CD4-positive, CD25-positive, alpha-beta regulatory T cell (primary cell): Measurements from ENCODE around the gene RAB44. TPM values are rescaled to one million over a fixed set of nuclear protein-coding genes. Genes with fewer than 3 reads are reported as not detected.

Source experiments
- ATAC-seq, 2 donors: fragments of 150-1000 bp; cut with Tn5 transposase; one replicate each; pipeline ENCODE4 v1.10.0; 2021; ENCODE audit warnings: low read depth in 2 of 2, moderate number of reproducible peaks in 2 of 2, moderate library complexity in 1 of 2
- DNase-seq, 3 donors: peaks; one replicate each; pipeline versions ENCODE4 v3.0.0 to v3.0.0-alpha.2; 2012 to 2022; ENCODE audit warnings: mixed read lengths in 1 of 3
- H3K27ac ChIP-seq: one replicate; pipeline ENCODE4 v1.7.0; 2013; ENCODE audit warnings: mild to moderate bottlenecking, low read length; ENCODE audit not compliant: insufficient read depth, poor library complexity, severe bottlenecking
- H3K27me3 ChIP-seq: one replicate; pipeline ENCODE4 v1.7.0; 2013; ENCODE audit warnings: low read length; ENCODE audit not compliant: control insufficient read depth, insufficient read depth
- H3K36me3 ChIP-seq: one replicate; pipeline ENCODE4 v1.7.0; 2013; ENCODE audit warnings: mild to moderate bottlenecking, low read length, moderate library complexity; ENCODE audit not compliant: control insufficient read depth, insufficient read depth
- H3K4me1 ChIP-seq: 2 replicates; pipeline ENCODE4 v1.7.0; 2013; ENCODE audit warnings: mild to moderate bottlenecking, low read length; ENCODE audit not compliant: insufficient read depth, control insufficient read depth, poor library complexity, severe bottlenecking
- H3K4me3 ChIP-seq: one replicate; pipeline ENCODE4 v1.7.0; 2013; ENCODE audit warnings: low read depth, mild to moderate bottlenecking, low read length, moderate library complexity
- H3K9me3 ChIP-seq, 2 experiments: 1 replicate in 1 of 2; 2 replicates in 1 of 2; pipeline ENCODE4 v1.7.0; 2013; ENCODE audit warnings: low read length in 2 of 2, mild to moderate bottlenecking in 1 of 2, moderate library complexity in 1 of 2; ENCODE audit not compliant: control insufficient read depth in 2 of 2
- H3K27ac Mint-ChIP-seq, 3 donors: one replicate each; pipeline ENCODE4 v1.8.0; 2020 to 2022; ENCODE audit warnings: mild to moderate bottlenecking in 3 of 3, mixed read lengths in 3 of 3, moderate library complexity in 2 of 3
- H3K27me3 Mint-ChIP-seq: one replicate; pipeline ENCODE4 v1.8.0; 2022; ENCODE audit warnings: mild to moderate bottlenecking, mixed read lengths
- H3K36me3 Mint-ChIP-seq: one replicate; pipeline ENCODE4 v1.8.0; 2020; ENCODE audit warnings: mixed read lengths
- H3K4me1 Mint-ChIP-seq, 4 donors: one replicate each; pipeline ENCODE4 v1.8.0; 2020 to 2022; ENCODE audit warnings: mixed read lengths in 4 of 4, mild to moderate bottlenecking in 1 of 4
- H3K4me3 Mint-ChIP-seq, 4 donors: one replicate each; pipeline ENCODE4 v1.8.0; 2020 to 2022; ENCODE audit warnings: mild to moderate bottlenecking in 4 of 4, mixed read lengths in 4 of 4, moderate library complexity in 3 of 4
- H3K9me3 Mint-ChIP-seq, 7 donors: one replicate each; pipeline ENCODE4 v1.8.0; 2020 to 2022; ENCODE audit warnings: mixed read lengths in 7 of 7, mild to moderate bottlenecking in 3 of 7, moderate library complexity in 2 of 7
- polyA plus RNA-seq, 4 donors: library from polyadenylated mRNA; unstranded; fragments of 300-500 nt; fragmentation: Illumina TruSeq; gene quantifications; one replicate each; pipeline ENCODE4 v1.2.3, GENCODE V29; 2021
- total RNA-seq: library from RNA; stranded (reverse); gene quantifications from one replicate; pipeline ENCODE4 v1.2.3, GENCODE V29; 2022

RAB44 gene
- total and polyA plus RNA-seq, 5 donors from 2014 or later: 0.27 TPM; not detected in 4

DNA sequence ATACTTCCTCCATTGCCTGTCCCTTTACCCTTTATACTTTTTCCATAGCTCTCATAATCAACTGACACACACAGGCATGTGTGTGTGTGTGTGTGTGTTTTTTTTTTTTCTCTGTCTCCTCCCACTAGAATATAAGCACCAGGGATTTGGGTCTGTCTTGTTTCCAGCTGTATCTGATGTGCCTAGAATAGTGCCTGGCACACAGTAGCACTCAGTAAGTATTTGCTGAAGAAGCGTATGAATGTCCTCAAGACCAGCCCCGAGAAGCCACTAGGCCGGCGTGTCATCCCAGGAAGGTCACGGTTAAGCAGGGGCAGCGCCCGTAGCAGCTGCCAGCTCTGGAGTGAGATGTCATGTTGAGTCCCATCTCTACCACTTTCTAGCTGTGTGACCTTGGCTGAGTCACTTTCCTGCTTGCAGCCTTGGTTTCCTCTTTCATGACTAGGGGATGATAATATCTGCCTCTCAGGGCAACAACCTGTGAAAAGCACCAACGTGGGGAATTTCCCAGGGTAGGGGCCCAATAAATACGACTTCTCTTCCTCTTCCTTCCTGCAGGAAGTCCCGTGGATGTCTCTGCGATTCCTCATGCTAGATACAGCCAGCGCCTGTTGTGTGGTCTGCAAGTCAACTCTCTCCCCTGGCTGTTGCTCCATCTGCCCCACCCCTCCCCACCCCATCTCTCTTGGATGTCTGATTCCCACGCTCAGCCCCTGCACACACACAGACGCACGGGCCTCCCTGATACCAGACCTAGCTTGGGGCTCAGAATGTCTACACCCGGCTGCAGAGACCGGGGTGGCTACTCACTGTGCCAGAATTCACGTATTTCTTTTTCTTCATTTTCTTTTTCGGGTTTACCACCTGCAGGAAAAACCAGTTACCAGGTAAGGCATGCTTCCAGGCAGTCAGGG lies 58.1 kb downstream of the RAB44 start:
- Mint-ChIP-seq H3K4me3 (peak overlapping the region; percentile 44 to 80 (median 74)), H3K27ac (peak overlapping the region; percentile 94 to 98 (median 97)), H3K27me3 (no peaks in the 10 kb centered on the region), H3K9me3 (no peaks in the 10 kb centered on the region), H3K4me1 (peaks cover 17 to 62% (median 43%) of the 10 kb centered on the region in 4 donors), H3K36me3 (no peaks in the 10 kb centered on the region)
- peak; percentile 86 to 87 for ATAC-seq
- H3K9me3 ChIP-seq: no peaks in the 10 kb centered on the region
- H3K4me3 ChIP-seq: peak overlapping the region; percentile 57
- peaks cover 58% of the 10 kb centered on the region for H3K4me1 ChIP-seq
- peak; percentile 61 to 84 (median 66) for DNase-seq
- no peaks in the 10 kb centered on the region for H3K36me3 ChIP-seq
- H3K27ac ChIP-seq: peak overlapping the region; percentile 81
- no peaks in the 10 kb centered on the region for H3K27me3 ChIP-seq

DNA sequence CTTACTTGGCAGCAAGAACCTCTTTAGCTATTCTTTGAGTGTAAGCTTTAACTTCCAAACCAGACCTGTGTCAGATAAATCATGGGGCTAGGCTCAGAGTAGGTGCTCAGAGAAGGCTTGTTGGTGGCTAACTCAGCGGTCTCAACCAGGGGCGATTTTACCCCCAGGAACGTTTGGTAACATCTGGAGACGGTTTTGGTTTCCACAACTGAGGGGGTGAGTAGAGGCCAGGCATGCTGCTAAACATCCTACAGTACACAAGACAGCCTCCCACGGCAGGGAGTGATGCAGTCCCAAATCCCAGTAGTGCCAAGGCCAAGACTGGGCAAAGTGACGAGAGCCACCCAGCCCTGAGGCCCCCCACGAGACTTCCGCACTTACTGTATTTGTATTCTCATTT lies 59.2 kb downstream of the RAB44 start:
- peaks cover 58% of the 10 kb centered on the region for H3K4me1 ChIP-seq
- H3K27ac Mint-ChIP-seq: peak overlapping the region; percentile 87 to 98 (median 94)
- H3K27ac ChIP-seq: peak overlapping the region; percentile 81
- no peak for DNase-seq
- H3K27me3 Mint-ChIP-seq: no peaks in the 10 kb centered on the region
- no peaks in the 10 kb centered on the region for H3K9me3 ChIP-seq
- peak overlapping the region in 3 of 4 donors; percentile 39 to 78 (median 70) for H3K4me3 Mint-ChIP-seq
- peaks cover 17 to 60% (median 42%) of the 10 kb centered on the region in 4 donors for H3K4me1 Mint-ChIP-seq
- H3K27me3 ChIP-seq: no peaks in the 10 kb centered on the region
- no peaks in the 10 kb centered on the region for H3K36me3 ChIP-seq
- ATAC-seq: no peak
- peak overlapping the region; percentile 26 for H3K4me3 ChIP-seq
- no peaks in the 10 kb centered on the region for H3K36me3 Mint-ChIP-seq
- H3K9me3 Mint-ChIP-seq: no peaks in the 10 kb centered on the region

DNA sequence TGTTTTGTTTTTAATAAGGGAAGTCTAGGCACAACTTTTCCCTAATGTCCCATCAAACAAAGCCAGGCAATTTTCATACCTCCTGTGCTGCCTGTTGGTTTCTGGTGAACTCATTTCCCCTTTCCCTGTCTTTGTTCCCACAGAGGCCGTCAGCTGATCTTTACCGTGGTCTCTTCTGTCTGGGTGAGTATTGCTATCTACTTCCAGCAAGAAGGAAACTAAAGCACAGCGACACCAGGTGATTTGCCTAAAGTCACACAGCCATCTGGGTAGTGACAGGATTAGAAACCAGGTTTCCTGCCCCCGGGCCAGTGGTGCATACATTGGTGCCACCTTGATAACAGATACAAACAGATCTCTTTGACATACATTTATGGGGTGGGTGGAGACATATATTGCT lies 59.6 kb downstream of the RAB44 start:
- peak overlapping the region; percentile 87 to 98 (median 94) for H3K27ac Mint-ChIP-seq
- peaks cover 17 to 59% (median 42%) of the 10 kb centered on the region in 4 donors for H3K4me1 Mint-ChIP-seq
- peak in 1 of 3 donors; percentile 63 for DNase-seq

DNA sequence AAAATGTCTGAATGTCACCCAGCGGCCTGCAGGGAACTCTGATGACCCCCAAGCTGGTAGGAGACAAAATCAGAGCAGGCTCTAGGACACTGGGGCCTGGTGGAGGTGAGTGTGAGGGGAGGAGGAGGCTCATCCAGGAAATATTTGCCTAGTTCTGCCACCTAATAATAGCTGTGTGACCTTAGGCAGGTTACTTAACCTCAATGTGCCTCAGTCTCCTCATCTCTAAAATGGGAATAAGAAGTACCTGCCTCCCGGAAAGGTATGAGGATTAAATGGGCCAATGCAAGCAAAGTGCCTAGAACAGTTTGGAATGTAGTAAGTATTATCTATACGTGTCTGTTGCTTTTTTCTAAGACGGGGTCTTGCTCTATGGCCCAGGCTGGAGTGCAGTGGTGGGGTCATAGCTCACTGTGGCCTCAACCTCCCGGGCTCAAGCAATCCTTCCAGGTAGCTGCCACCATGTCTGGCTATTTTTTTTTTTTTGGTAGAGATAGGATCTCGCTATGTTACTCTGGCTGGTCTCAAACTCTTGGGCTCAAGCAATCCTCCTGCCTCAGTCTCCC lies 60.4 kb downstream of the RAB44 start:
- Histone ChIP-seq H3K9me3 (no peaks in the 10 kb centered on the region), H3K4me3 (no peak overlapping the region), H3K27ac (no peak overlapping the region), H3K27me3 (no peaks in the 10 kb centered on the region), H3K36me3 (no peaks in the 10 kb centered on the region), H3K4me1 (peaks cover 47% of the 10 kb centered on the region)
- Mint-ChIP-seq H3K36me3 (no peaks in the 10 kb centered on the region), H3K4me1 (peaks cover 17 to 53% (median 38%) of the 10 kb centered on the region in 4 donors), H3K27ac (peak overlapping the region; percentile 87 to 98 (median 94)), H3K9me3 (no peaks in the 10 kb centered on the region), H3K4me3 (no peak overlapping the region), H3K27me3 (no peaks in the 10 kb centered on the region)
- DNase-seq (no peak), ATAC-seq (no peak)

More for the DNA sequence above, 59.6 kb downstream of the RAB44 start:
- H3K4me1 ChIP-seq: peaks cover 55% of the 10 kb centered on the region
- H3K9me3 ChIP-seq: no peaks in the 10 kb centered on the region
- ATAC-seq: no peak
- no peaks in the 10 kb centered on the region for H3K27me3 ChIP-seq
- H3K36me3 Mint-ChIP-seq: no peaks in the 10 kb centered on the region
- peak overlapping the region; percentile 81 for H3K27ac ChIP-seq
- no peaks in the 10 kb centered on the region for H3K9me3 Mint-ChIP-seq
- H3K36me3 ChIP-seq: no peaks in the 10 kb centered on the region
- peak overlapping the region in 3 of 4 donors; percentile 22 to 78 (median 38) for H3K4me3 Mint-ChIP-seq
- no peaks in the 10 kb centered on the region for H3K27me3 Mint-ChIP-seq
- H3K4me3 ChIP-seq: peak overlapping the region; percentile 26

DNA sequence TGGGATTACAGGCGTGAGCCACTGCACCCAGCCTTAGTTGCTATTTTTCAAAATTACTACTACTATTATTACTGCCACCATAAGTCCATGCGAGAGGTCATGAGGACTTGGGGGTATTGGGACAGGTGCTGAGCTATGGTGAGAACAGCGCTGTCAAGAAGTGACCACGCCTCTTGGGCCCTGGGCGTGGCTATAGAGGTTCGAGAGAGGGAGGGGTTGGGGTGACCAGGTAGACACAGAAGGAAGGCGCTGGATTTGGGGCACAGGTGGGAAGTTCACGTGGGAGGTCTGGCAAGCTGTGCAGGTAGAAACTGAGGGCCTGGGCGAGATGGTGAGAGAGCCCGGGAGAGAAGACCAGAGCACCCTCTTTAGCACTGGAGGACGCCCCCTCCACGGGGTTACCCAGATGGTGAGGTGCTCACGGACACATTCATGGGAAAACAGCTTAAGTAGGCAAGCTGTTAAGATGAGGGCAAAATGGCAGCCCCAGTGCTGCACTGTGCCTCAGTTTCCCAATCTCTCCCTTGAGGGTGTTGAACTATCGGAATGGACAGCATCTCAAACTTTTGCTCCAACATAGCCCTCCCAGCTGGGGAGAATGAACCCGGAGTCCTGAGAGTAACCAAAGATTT lies 61.0 kb downstream of the RAB44 start:
- DNase-seq: no peak
- Histone ChIP-seq H3K4me3 (no peak overlapping the region), H3K27ac (no peak overlapping the region), H3K36me3 (no peaks in the 10 kb centered on the region), H3K27me3 (no peaks in the 10 kb centered on the region), H3K9me3 (no peaks in the 10 kb centered on the region), H3K4me1 (peaks cover 44% of the 10 kb centered on the region)
- peak overlapping the region in 1 of 4 donors; percentile 62 for H3K4me3 Mint-ChIP-seq
- H3K27me3 Mint-ChIP-seq: no peaks in the 10 kb centered on the region
- peaks cover 17 to 51% (median 37%) of the 10 kb centered on the region in 4 donors for H3K4me1 Mint-ChIP-seq
- no peaks in the 10 kb centered on the region for H3K36me3 Mint-ChIP-seq
- no peak for ATAC-seq
- no peaks in the 10 kb centered on the region for H3K9me3 Mint-ChIP-seq
- peak overlapping the region in 1 of 3 donors; percentile 39 for H3K27ac Mint-ChIP-seq

DNA sequence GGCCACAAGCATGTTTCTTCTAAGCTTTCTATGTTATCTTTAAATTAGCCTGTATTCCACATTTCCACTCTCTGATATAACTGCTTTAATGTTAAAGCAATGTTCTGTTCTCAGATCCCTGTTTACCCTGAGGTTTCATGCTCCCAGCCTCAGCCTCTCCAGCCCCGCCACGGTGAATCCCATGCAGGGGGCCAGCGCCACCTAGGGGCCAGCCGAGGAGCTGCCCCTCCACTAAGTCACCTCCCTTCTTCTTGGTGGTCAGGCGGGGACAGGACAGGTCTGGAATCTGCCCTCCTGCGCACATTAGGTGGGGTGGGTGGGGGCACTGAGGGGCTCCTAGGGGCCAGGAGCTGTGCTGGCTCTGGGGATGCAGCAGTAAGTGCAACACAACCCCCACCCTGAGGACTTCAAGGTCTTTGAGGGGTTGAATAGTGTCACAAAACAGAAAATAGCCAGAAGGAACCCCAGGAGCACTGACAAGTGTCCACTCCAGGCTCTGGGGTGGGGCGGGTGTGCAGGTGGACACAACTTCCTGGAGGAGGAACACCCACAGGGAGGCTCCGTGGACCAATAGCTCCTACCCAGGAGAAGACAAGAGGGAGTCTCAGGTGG lies 61.6 kb downstream of the RAB44 start:
- H3K9me3 Mint-ChIP-seq: no peaks in the 10 kb centered on the region
- no peak overlapping the region for H3K27ac ChIP-seq
- H3K36me3 ChIP-seq: no peaks in the 10 kb centered on the region
- H3K36me3 Mint-ChIP-seq: no peaks in the 10 kb centered on the region
- peaks cover 39% of the 10 kb centered on the region for H3K4me1 ChIP-seq
- no peaks in the 10 kb centered on the region for H3K27me3 Mint-ChIP-seq
- no peaks in the 10 kb centered on the region for H3K9me3 ChIP-seq
- H3K4me1 Mint-ChIP-seq: peaks cover 17 to 47% (median 36%) of the 10 kb centered on the region in 4 donors
- H3K4me3 Mint-ChIP-seq: peak overlapping the region in 2 of 4 donors; percentile 48 to 62
- DNase-seq (peak; percentile 62 to 77 (median 66)), ATAC-seq (peak; percentile 37 to 53)
- no peaks in the 10 kb centered on the region for H3K27me3 ChIP-seq
- peak overlapping the region in 2 of 3 donors; percentile 55 to 88 for H3K27ac Mint-ChIP-seq
- no peak overlapping the region for H3K4me3 ChIP-seq

DNA sequence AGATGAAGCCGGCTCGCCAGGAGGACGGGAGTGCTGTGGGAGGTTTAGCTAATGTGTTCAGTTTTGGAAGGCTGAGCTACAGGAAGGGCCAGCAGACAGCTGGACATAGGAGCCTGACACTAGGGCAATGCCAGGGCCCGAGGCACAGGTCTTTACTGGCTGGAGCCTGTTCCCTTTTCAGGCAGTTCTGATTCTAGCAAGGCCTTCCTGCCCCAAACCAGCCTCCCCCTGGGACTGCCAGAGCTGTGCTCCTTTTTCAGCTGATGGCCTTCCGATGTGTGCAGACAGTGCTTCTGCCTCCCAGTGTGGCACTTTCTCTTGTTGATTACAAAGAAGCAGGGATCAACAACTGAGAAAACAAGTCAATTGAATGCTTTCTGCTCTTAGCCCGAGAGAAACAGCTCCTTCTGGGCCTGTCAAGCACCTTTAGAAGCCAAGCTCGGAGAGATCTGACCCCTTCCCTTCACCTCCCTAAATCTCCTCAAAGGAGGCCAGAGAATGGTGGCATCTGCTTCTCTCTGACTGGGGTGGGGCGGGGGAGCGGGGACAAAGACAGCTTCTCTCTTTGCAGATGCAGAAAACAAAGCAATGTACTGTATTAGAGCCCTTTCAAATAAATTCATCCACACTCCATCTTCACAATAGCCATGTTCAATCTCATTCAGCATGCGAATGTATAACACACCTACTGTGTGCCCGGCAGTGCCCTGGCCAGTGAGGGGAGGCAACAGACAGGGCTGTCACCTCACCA lies 63.2 kb downstream of the RAB44 start:
- Mint-ChIP-seq H3K4me1 (peaks cover 11 to 33% (median 24%) of the 10 kb centered on the region in 4 donors), H3K27ac (no peak overlapping the region), H3K9me3 (no peaks in the 10 kb centered on the region), H3K4me3 (no peak overlapping the region), H3K27me3 (no peaks in the 10 kb centered on the region), H3K36me3 (no peaks in the 10 kb centered on the region)
- peaks cover 26% of the 10 kb centered on the region for H3K4me1 ChIP-seq
- DNase-seq: no peak
- no peak overlapping the region for H3K4me3 ChIP-seq
- no peak for ATAC-seq
- H3K27ac ChIP-seq: no peak overlapping the region
- no peaks in the 10 kb centered on the region for H3K9me3 ChIP-seq
- no peaks in the 10 kb centered on the region for H3K36me3 ChIP-seq
- no peaks in the 10 kb centered on the region for H3K27me3 ChIP-seq
